Kidney (tissue), 14 donors: ENCODE results near the gene CZIB. TPM values are rescaled to one million over a fixed set of nuclear protein-coding genes. Genes with fewer than 3 reads are reported as not detected.
A peak's percentile ranks its signal among the peaks of the same experiment; 100 is the strongest.

Experiments used
- DNase-seq, 5 donors: peaks; one replicate each; pipeline ENCODE4 v3.0.0-alpha.2; 2013 to 2020
- FAIRE-seq: peaks from 2 replicates; lab custom pipeline; 2012; peaks lifted over from hg19 to GRCh38; lab: Jason Lieb, UNC
- H3K27ac ChIP-seq, 2 donors: one replicate each; pipeline ENCODE4 v1.7.0; 2013; ENCODE audit warnings: low read depth in 2 of 2, low read length in 2 of 2, inconsistent platforms in 1 of 2
- H3K27me3 ChIP-seq: one replicate; pipeline ENCODE4 v1.7.1; 2013; ENCODE audit warnings: low read length, inconsistent platforms; ENCODE audit not compliant: control insufficient read depth, insufficient read depth
- H3K36me3 ChIP-seq, 3 donors: one replicate each; pipeline versions ENCODE4 v1.7.0 to v1.7.1; 2013; ENCODE audit warnings: low read length in 3 of 3, control low read depth in 1 of 3, inconsistent platforms in 1 of 3; ENCODE audit not compliant: insufficient read depth in 3 of 3, control insufficient read depth in 2 of 3
- H3K4me1 ChIP-seq, 3 donors: one replicate each; pipeline versions ENCODE4 v1.7.0 to v1.7.1; 2013; ENCODE audit warnings: low read length in 3 of 3, inconsistent platforms in 1 of 3, low read depth in 1 of 3; ENCODE audit not compliant: control insufficient read depth in 2 of 3, insufficient read depth in 2 of 3
- H3K4me3 ChIP-seq, 3 donors: one replicate each; pipeline versions ENCODE4 v1.7.0 to v1.8.1; 2013; ENCODE audit warnings: low read length in 3 of 3, control low read depth in 1 of 3, inconsistent platforms in 1 of 3
- H3K9ac ChIP-seq, 3 donors: one replicate each; pipeline versions ENCODE4 v1.7.0 to v1.7.1; 2013; ENCODE audit warnings: low read length in 3 of 3, control low read depth in 1 of 3, inconsistent platforms in 1 of 3
- H3K9me3 ChIP-seq, 3 donors: one replicate each; pipeline versions ENCODE4 v1.7.0 to v1.7.1; 2013; ENCODE audit warnings: low read length in 3 of 3, control low read depth in 1 of 3, inconsistent platforms in 1 of 3; ENCODE audit not compliant: control insufficient read depth in 2 of 3, insufficient read depth in 1 of 3
- CTCF ChIP-seq: IDR thresholded peaks from 3 replicates; pipeline ENCODE4 v1.5.1; 2012; ENCODE audit warnings: mild to moderate bottlenecking, moderate library complexity, borderline replicate concordance; ENCODE audit not compliant: insufficient read depth; ENCODE audit errors: extremely low read depth
- intact Hi-C: fragments of 100-400 bp; cut with DNase I; formaldehyde crosslinking; loops from one replicate; pipeline ENCODE4 v1.11.1; 2022
- polyA plus RNA-seq: library from polyadenylated mRNA; stranded (reverse); fragments of 350-450 nt; fragmentation: Illumina TruSeq; extraction: RNeasy Lipid Tissue Mini Kit (QIAGEN cat#74804); gene quantifications from one replicate; pipeline ENCODE4 v1.2.3, GENCODE V29; 2014; ENCODE audit warnings: low read depth, low replicate concordance; ENCODE audit not compliant: insufficient read depth
- total RNA-seq: library from RNA; stranded (reverse); fragmentation: NEBNext Ultra II Directional; extraction: Animal tissue kit (Norgen Biotek cat#: 25700); gene quantifications from one replicate; pipeline ENCODE4 v1.2.1, GENCODE V29; 2021
- donor health status: control.
- donor health status: control.
- donor health status: control.
- donor health status: control.
- donor health status: control.
- donor health status: DM: yes; HTN: yes; CAD: no.
- donor health status: Normal renal cell carcinoma (clear cell type).

CZIB gene
- total and polyA plus RNA-seq, 2 donors from 2014 or later = 54.1 to 76.5 TPM

- no peaks in the 10 kb centered on the region for H3K27me3 ChIP-seq
- peak within 1 kb of the TSS; percentile 93 to 98 (median 98) for H3K9ac ChIP-seq
- peak; percentile 33 for FAIRE-seq
- no peaks in the 10 kb centered on the region for H3K9me3 ChIP-seq
- TF ChIP-seq CTCF = no peak
- peak; percentile 97 to 98 (median 98) for DNase-seq
- intact Hi-C loops = no loop called here
- H3K27ac ChIP-seq = peak within 1 kb of the TSS; percentile 54 to 56
- peak within 1 kb of the TSS; percentile 97 to 99 (median 99) for H3K4me3 ChIP-seq
- peaks cover 0 to 8% (median 4%) of the 10 kb centered on the region in 3 donors for H3K4me1 ChIP-seq
- peaks cover 2 to 17% (median 13%) of the 10 kb centered on the region in 3 donors for H3K36me3 ChIP-seq
These were observed 18.0 kb upstream of the CZIB start, which contains the start of gene MAGOH for GRCh38 chr1:53238197-53239155. TSS of gene MAGOH (minus strand) at chr1:53238518. CDS start at chr1:53238448, 70 bp downstream.

GRCh38 chr1:53237638-53238037 lies 17.2 kb upstream of the CZIB start:
- H3K9me3 ChIP-seq = no peaks in the 10 kb centered on the region
- peaks cover 4 to 20% (median 16%) of the 10 kb centered on the region in 3 donors for H3K36me3 ChIP-seq
- H3K9ac ChIP-seq = peak overlapping the region; percentile 93 to 98 (median 98)
- H3K4me1 ChIP-seq = peaks cover 0 to 8% (median 4%) of the 10 kb centered on the region in 3 donors
- intact Hi-C loops = no loop called here
- no peak overlapping the region for H3K27ac ChIP-seq
- H3K27me3 ChIP-seq = no peaks in the 10 kb centered on the region
- DNase-seq (peak in 1 of 5 donors; percentile 19), FAIRE-seq (no peak)
- H3K4me3 ChIP-seq = peak overlapping the region; percentile 97 to 99 (median 99)
- no peak for TF ChIP-seq CTCF

GRCh38 chr1:53220962-53221286 lies 490 bp upstream of the CZIB start:
- H3K4me3 ChIP-seq = peak overlapping the region; percentile 80 to 95 (median 90)
- no peaks in the 10 kb centered on the region for H3K9me3 ChIP-seq
- TF ChIP-seq CTCF = no peak
- FAIRE-seq (no peak), DNase-seq (no peak)
- peaks cover 0 to 14% (median 7%) of the 10 kb centered on the region in 3 donors for H3K36me3 ChIP-seq
- peak overlapping the region; percentile 99 for H3K27ac ChIP-seq
- H3K4me1 ChIP-seq = peaks cover 3 to 16% (median 12%) of the 10 kb centered on the region in 3 donors
- H3K27me3 ChIP-seq = no peaks in the 10 kb centered on the region
- peak overlapping the region; percentile 69 to 88 (median 85) for H3K9ac ChIP-seq
- intact Hi-C loops = no loop called here
